H1 (cell line): ENCODE measurements around the gene MAD2L2. TPM values are rescaled to one million over a fixed set of nuclear protein-coding genes. Genes with fewer than 3 reads are reported as not detected.
A peak's percentile ranks its signal among the peaks of the same experiment; 100 is the strongest.

ENCODE experiments used
- CTCF ChIA-PET: fragments of 300-600 bp; sonication (Branson Sonifier 250); formaldehyde crosslinking; loops from one replicate; lab custom pipeline; 2021; ENCODE audit not compliant: partially characterized antibody; lab: Charles Lee
- POLR2A ChIA-PET: fragments of 300-600 bp; sonication (Branson Sonifier 250); formaldehyde crosslinking; loops from one replicate; lab custom pipeline; 2021; ENCODE audit warnings: inconsistent platforms; ENCODE audit not compliant: partially characterized antibody; lab: Charles Lee
- DNase-seq, 2 experiments: peaks; one replicate each; pipeline versions ENCODE4 v3.0.0 to v3.0.0-alpha.2; 2010 to 2022; ENCODE audit warnings: low spot score in 2 of 2, low read depth in 1 of 2, mixed read lengths in 1 of 2
- FAIRE-seq: peaks from 2 replicates; lab custom pipeline; 2011; peaks lifted over from hg19 to GRCh38; lab: Jason Lieb, UNC
- H2AFZ ChIP-seq: 2 replicates; pipeline ENCODE4 v1.8.1; 2012; ENCODE audit warnings: low read length, inconsistent platforms
- H2AK5ac ChIP-seq: 2 replicates; pipeline ENCODE4 v1.6.1; 2013; ENCODE audit warnings: low read depth, low read length
- H2BK120ac ChIP-seq: replicated peaks from 2 replicates; pipeline ENCODE3; 2013; ENCODE audit warnings: low read depth, low read length, inconsistent platforms
- H2BK12ac ChIP-seq: 2 replicates; pipeline ENCODE4 v1.6.1; 2013; ENCODE audit warnings: low read depth, low read length
- H2BK15ac ChIP-seq: 2 replicates; pipeline ENCODE4 v1.6.1; 2013; ENCODE audit warnings: low read length
- H2BK20ac ChIP-seq: 2 replicates; pipeline ENCODE4 v1.6.1; 2013; ENCODE audit warnings: low read length
- H2BK5ac ChIP-seq: 2 replicates; pipeline ENCODE4 v1.6.1; 2013; ENCODE audit warnings: low read depth, low read length
- H3K14ac ChIP-seq: 2 replicates; pipeline ENCODE4 v1.6.1; 2013; ENCODE audit warnings: inconsistent platforms; ENCODE audit not compliant: insufficient read length
- H3K18ac ChIP-seq: 2 replicates; pipeline ENCODE4 v1.6.1; 2013; ENCODE audit warnings: low read length; ENCODE audit errors: extremely low read depth
- H3K23ac ChIP-seq: 2 replicates; pipeline ENCODE4 v1.6.1; 2013; ENCODE audit warnings: inconsistent platforms; ENCODE audit not compliant: insufficient read length
- H3K23me2 ChIP-seq: 2 replicates; pipeline ENCODE4 v1.6.1; 2013; ENCODE audit warnings: low read depth, low read length
- H3K27ac ChIP-seq: 2 replicates; pipeline ENCODE4 v1.6.1; 2011; ENCODE audit warnings: low read depth, low read length, inconsistent platforms
- H3K27me3 ChIP-seq, 4 experiments: replicated peaks in 1 of 4; 1 replicate in 1 of 4; 2 replicates in 3 of 4; pipeline versions ENCODE4 v1.6.1 to v1.8.1; 2011 to 2013; ENCODE audit warnings: low read length in 3 of 4, mild to moderate bottlenecking in 3 of 4, inconsistent platforms in 2 of 4, mixed read lengths in 2 of 4, moderate library complexity in 1 of 4; ENCODE audit not compliant: control insufficient read depth in 3 of 4, insufficient read depth in 3 of 4; ENCODE audit errors: extremely low read depth in 1 of 4
- H3K36me3 ChIP-seq, 4 experiments: 2 replicates each; pipeline versions ENCODE4 v1.6.1 to v1.8.1; 2011 to 2013; ENCODE audit warnings: mild to moderate bottlenecking in 4 of 4, low read length in 3 of 4, moderate library complexity in 2 of 4, control low read depth in 1 of 4, inconsistent platforms in 1 of 4; ENCODE audit not compliant: insufficient read depth in 4 of 4, control insufficient read depth in 2 of 4
- H3K4ac ChIP-seq: replicated peaks from 2 replicates; pipeline ENCODE3; 2013; ENCODE audit warnings: low read length, low read depth, mixed read lengths, inconsistent platforms; ENCODE audit not compliant: insufficient read length
- H3K4me1 ChIP-seq, 4 experiments: replicated peaks in 1 of 4; 1 replicate in 1 of 4; 2 replicates in 3 of 4; pipeline versions ENCODE4 v1.6.1 to v1.8.1; 2011 to 2013; ENCODE audit warnings: low read length in 3 of 4, inconsistent platforms in 2 of 4, mixed read lengths in 1 of 4; ENCODE audit not compliant: insufficient read depth in 4 of 4, control insufficient read depth in 3 of 4
- H3K4me2 ChIP-seq, 2 experiments: 2 replicates each; pipeline versions ENCODE4 v1.6.1 to v1.8.1; 2011 to 2013; ENCODE audit warnings: low read depth in 2 of 2, low read length in 2 of 2, control low read depth in 1 of 2, inconsistent platforms in 1 of 2, mild to moderate bottlenecking in 1 of 2; ENCODE audit not compliant: insufficient read depth in 1 of 2
- H3K4me3 ChIP-seq, 4 experiments: fragments of 200-600, 300-600 bp in 1 of 4; sonication (generic), shearing (Covaris generic), sonication (Bioruptor Twin) in 1 of 4; 2 replicates each; pipeline versions ENCODE4 v1.5.1 to v1.8.1; 2011 to 2016; ENCODE audit warnings: low read length in 4 of 4, low read depth in 3 of 4, control low read depth in 2 of 4, inconsistent platforms in 2 of 4, mild to moderate bottlenecking in 2 of 4, mixed read lengths in 1 of 4, moderate library complexity in 1 of 4; ENCODE audit not compliant: insufficient read depth in 2 of 4; ENCODE audit errors: extremely low read depth in 1 of 4
- H3K56ac ChIP-seq: replicated peaks from 2 replicates; pipeline ENCODE3; 2013; ENCODE audit warnings: low read depth, mild to moderate bottlenecking, mixed read lengths, low read length, inconsistent platforms; ENCODE audit not compliant: insufficient read length
- H3K79me1 ChIP-seq: 2 replicates; pipeline ENCODE4 v1.6.1; 2013; ENCODE audit warnings: low read depth, low read length, control low read depth
- H3K79me2 ChIP-seq, 2 experiments: 2 replicates each; pipeline versions ENCODE4 v1.6.1 to v1.8.1; 2012 to 2013; ENCODE audit warnings: low read length in 2 of 2, mild to moderate bottlenecking in 2 of 2, inconsistent platforms in 1 of 2; ENCODE audit not compliant: insufficient read depth in 2 of 2, control insufficient read depth in 1 of 2
- H3K9ac ChIP-seq, 4 experiments: replicated peaks in 1 of 4; 1 replicate in 1 of 4; 2 replicates in 3 of 4; pipeline versions ENCODE4 v1.6.1 to v1.8.1; 2011 to 2013; ENCODE audit warnings: low read depth in 3 of 4, low read length in 3 of 4, control low read depth in 2 of 4, mild to moderate bottlenecking in 2 of 4, moderate library complexity in 2 of 4, inconsistent platforms in 1 of 4; ENCODE audit errors: extremely low read depth in 1 of 4
- H3K9me3 ChIP-seq, 2 experiments: 2 replicates each; pipeline versions ENCODE4 v1.6.1 to v1.8.1; 2012 to 2013; ENCODE audit warnings: mild to moderate bottlenecking in 2 of 2, moderate library complexity in 2 of 2, control low read depth in 1 of 2, inconsistent platforms in 1 of 2, low read depth in 1 of 2, low read length in 1 of 2, mixed read lengths in 1 of 2; ENCODE audit not compliant: insufficient read depth in 2 of 2
- H4K20me1 ChIP-seq, 2 experiments: replicated peaks in 1 of 2; 2 replicates each; pipeline versions ENCODE3 to v1.8.1; 2011 to 2013; ENCODE audit warnings: inconsistent platforms in 2 of 2, low read length in 2 of 2, mild to moderate bottlenecking in 1 of 2; ENCODE audit not compliant: insufficient read depth in 2 of 2, control insufficient read depth in 1 of 2
- H4K5ac ChIP-seq: 2 replicates; pipeline ENCODE4 v1.6.1; 2013; ENCODE audit warnings: low read length, low read depth, mixed read lengths, inconsistent platforms; ENCODE audit not compliant: insufficient read length
- H4K8ac ChIP-seq: 2 replicates; pipeline ENCODE4 v1.8.0; 2013; ENCODE audit warnings: mild to moderate bottlenecking, moderate library complexity, low read length, inconsistent platforms; ENCODE audit not compliant: insufficient read depth; ENCODE audit errors: extremely low read depth
- H4K91ac ChIP-seq: replicated peaks from 2 replicates; pipeline ENCODE3; 2013; ENCODE audit warnings: low read length, mixed read lengths, inconsistent platforms; ENCODE audit not compliant: insufficient read length
- ASH2L ChIP-seq: fragments of 200-600, 300-600 bp; sonication (generic); IDR thresholded peaks from one replicate; pipeline ENCODE4 v1.7.1; 2017; ENCODE audit warnings: low read length
- CBX5 ChIP-seq: fragments of 300-800, 300-1000 bp; sonication (generic); IDR thresholded peaks from 2 replicates; pipeline ENCODE4 v1.7.1; 2016; ENCODE audit warnings: antibody characterized with exemption, low read length, low read depth
- CHD1 ChIP-seq: IDR thresholded peaks from 2 replicates; pipeline ENCODE4 v1.6.1; 2012; ENCODE audit warnings: low read depth, low read length, improper control_type of control experiment
- SIRT6 ChIP-seq: IDR thresholded peaks from one replicate; pipeline ENCODE4 v1.7.1; 2012; ENCODE audit warnings: low read length, inconsistent platforms
- SRF ChIP-seq: IDR thresholded peaks from 2 replicates; pipeline ENCODE4 v1.6.1; 2011; ENCODE audit warnings: mild to moderate bottlenecking, low read depth, low read length, moderate library complexity
- TBP ChIP-seq: IDR thresholded peaks from 2 replicates; pipeline ENCODE4 v1.6.1; 2011; ENCODE audit warnings: low read depth, low read length, improper control_type of control experiment
- WGBS, 2 experiments: shearing (Covaris generic) in 1 of 2; methylation state at CpG; one replicate each; pipeline versions ENCODE4 v1.1.6 to v1.1.7; 2013 to 2015; ENCODE audit warnings: low lambda C conversion rate in 2 of 2, mixed read lengths in 2 of 2, inconsistent platforms in 1 of 2, low coverage in 1 of 2, missing lambda C conversion rate in 1 of 2; ENCODE audit not compliant: insufficient replicate concordance in 2 of 2, insufficient coverage in 1 of 2, insufficient read length in 1 of 2; ENCODE audit errors: extremely low coverage in 1 of 2, missing lambda C conversion rate in 1 of 2; 5-methylcytosine and 5-hydroxymethylcytosine counted together
- polyA plus RNA-seq, 7 experiments: library from polyadenylated mRNA; depleted of rRNA in 3 of 7; stranded (reverse) in 5 of 7; unstranded in 2 of 7; fragments of >200 nt in 5 of 7; fragments of 200-250 nt in 2 of 7; gene quantifications; 1 replicate in 5 of 7; 2 replicates in 1 of 7; 4 replicates in 1 of 7; pipeline versions ENCODE4 v1.2.1 to v1.2.3, GENCODE V29; 2011 to 2013; ENCODE audit warnings: missing spikeins in 2 of 7, mixed read lengths in 2 of 7
- total RNA-seq: library from RNA; stranded (reverse); fragmentation: NEBNext Ultra II Directional; extraction: Animal tissue kit (Norgen Biotek cat#: 25700); gene quantifications from 2 replicates; pipeline ENCODE4 v1.2.1, GENCODE V29; 2021

The MAD2L2 gene
- total and polyA plus RNA-seq, 2 of the 8 experiments (the other 6 are each of a cell fraction or from before 2014, with no cell fraction given): 310 to 469 TPM

DNA sequence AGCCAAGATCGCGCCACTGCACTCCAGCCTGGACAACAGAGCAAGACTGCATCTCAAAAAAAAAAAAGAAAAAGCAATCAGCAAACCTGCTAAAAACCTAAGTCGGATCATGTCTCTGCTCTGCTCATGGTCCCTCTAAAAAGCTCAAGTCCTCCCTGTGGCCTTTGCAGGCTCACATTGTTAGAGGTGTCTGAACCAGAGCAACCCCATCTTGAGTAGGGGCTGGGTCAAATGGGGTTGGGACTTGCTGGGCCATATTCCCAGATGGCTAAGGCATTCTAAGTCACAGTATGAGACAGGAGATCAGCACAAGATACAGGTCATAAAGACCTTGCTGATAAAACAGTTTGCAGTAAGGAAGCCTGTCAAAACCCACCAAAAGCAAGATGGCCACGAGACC, 7.6 kb upstream of the MAD2L2 start:
- H3K27ac ChIP-seq: no peak overlapping the region
- H3K9ac ChIP-seq: no peak overlapping the region
- H3K4me3 ChIP-seq: no peak overlapping the region
- no peak overlapping the region for H4K5ac ChIP-seq
- H4K20me1 ChIP-seq: peaks cover 3 to 12% of the 10 kb centered on the region in 2 experiments
- H3K4me2 ChIP-seq: peak overlapping the region; percentile 31 to 99; a peak in 3 of 4 replicates
- no peak overlapping the region for H3K14ac ChIP-seq
- no peak overlapping the region for H3K56ac ChIP-seq
- H3K18ac ChIP-seq: peak overlapping the region; percentile 76
- H4K91ac ChIP-seq: peak overlapping the region; percentile 89
- H2BK120ac ChIP-seq: peak overlapping the region; percentile 69
- peaks cover 23% of the 10 kb centered on the region for H3K23me2 ChIP-seq
- peaks cover 19 to 79% of the 10 kb centered on the region in 2 experiments for H3K79me2 ChIP-seq
- peaks cover 0 to 2% (median 0%) of the 10 kb centered on the region in 4 experiments; a peak in 2 of 7 replicates for H3K27me3 ChIP-seq
- POLR2A ChIA-PET: interaction anchor here (1.0 to 32.0 kb wide), 3 partner anchors 16 to 37 kb away, joined by 3 to 1025 read pairs (median 329); partner anchors contain the start of genes FBXO6 and MAD2L2
- DNase-seq (no peak), FAIRE-seq (no peak)
- peak overlapping the region; percentile 79 for H2AK5ac ChIP-seq
- peaks cover 20 to 45% (median 29%) of the 10 kb centered on the region in 4 experiments for H3K4me1 ChIP-seq
- H3K36me3 ChIP-seq: peaks cover 0 to 15% (median 0%) of the 10 kb centered on the region in 4 experiments; a peak in 2 of 8 replicates
- no peak overlapping the region for H2AFZ ChIP-seq
- peak overlapping the region; percentile 82 for H2BK12ac ChIP-seq
- CTCF ChIA-PET: interaction anchor here (1.1 to 21.6 kb wide), 3 partner anchors 19 to 31 kb away, joined by 3 to 266 read pairs (median 3); no protein-coding TSS in a partner anchor
- TF ChIP-seq CBX5 (no peak), TBP (no peak), SRF (no peak), SIRT6 (no peak), ASH2L (no peak), CHD1 (no peak)
- H3K9me3 ChIP-seq: no peaks in the 10 kb centered on the region
- WGBS, 2 experiments: 98% methylated on average over 4 of the region's 4 CpGs; no CpG with 5 or more reads in 1 of the 2 experiments
- peak overlapping the region; percentile 12; the same call in 1 of the 2 replicates for H2BK5ac ChIP-seq
- no peak overlapping the region for H3K23ac ChIP-seq
- no peak overlapping the region for H4K8ac ChIP-seq
- H3K79me1 ChIP-seq: peaks cover 23% of the 10 kb centered on the region
- no peak overlapping the region for H3K4ac ChIP-seq
- peak overlapping the region; percentile 98 for H2BK15ac ChIP-seq
- peak overlapping the region; percentile 97 for H2BK20ac ChIP-seq
